Measurements from ENCODE around the gene ACSF2. TPM values are rescaled to one million over a fixed set of nuclear protein-coding genes. Genes with fewer than 3 reads are reported as not detected.

Gene ACSF2
- total and polyA plus RNA-seq, 2 of the 13 experiments (the other 11 are each of a cell fraction or from before 2014, with no cell fraction given) = 87.3 to 109 TPM

- no peak for TF ChIP-seq ZBTB40 (IDR thresholded peaks at IDR 0.05)
- TF ChIP-seq ZBTB40 (CRISPR knock-in tag; IDR thresholded peaks at IDR 0.05) = no peak
- no peak for TF ChIP-seq ATF7 (IDR thresholded peaks at IDR 0.05)
- no peak for TF ChIP-seq ATF7 (CRISPR knock-in tag; IDR thresholded peaks at IDR 0.05)
- no peak for TF ChIP-seq KDM6A (CRISPR knock-in tag; IDR thresholded peaks at IDR 0.05; ENCODE audit: low read depth)
- TF ChIP-seq ZNF343 (CRISPR knock-in tag; IDR thresholded peaks at IDR 0.05) = no peak
- TF ChIP-seq ZNF75D (CRISPR knock-in tag; IDR thresholded peaks at IDR 0.05; ENCODE audit: borderline replicate concordance) = no peak
- no peak for TF ChIP-seq ZNF326 (CRISPR knock-in tag; IDR thresholded peaks at IDR 0.05; ENCODE audit: borderline replicate concordance)
- TF ChIP-seq PRDM15 (CRISPR knock-in tag; IDR thresholded peaks at IDR 0.05) = no peak
- no peak; the same call in 1 of the 2 replicates for TF ChIP-seq ZFX (CRISPR knock-in tag; IDR thresholded peaks at IDR 0.05; ENCODE audit: low read depth)
- TF ChIP-seq HNF4A (CRISPR knock-in tag; IDR thresholded peaks at IDR 0.05) = peak; percentile 38; the same call in 1 of the 2 replicates
- 0 out of 2 replicates have a peak, but pooled peaks have one; percentile 28 for TF ChIP-seq ZBTB10 (CRISPR knock-in tag; IDR thresholded peaks at IDR 0.05; ENCODE audit: borderline replicate concordance)
- TF ChIP-seq PRPF4 (IDR thresholded peaks at IDR 0.05; ENCODE audit: low read depth, low read length, poor library complexity, severe bottlenecking) = no peak
These were observed 879 bp upstream of the ACSF2 start (continued) for GRCh38 chr17:50424996-50425681.

Data from HepG2 (cell line).